Activated T-cell treated with anti-CD3 and anti-CD28 coated beads for 48 hours (primary cell): ENCODE results near the gene CNTN5.

Experiments used
- DNase-seq: peaks from one replicate; pipeline ENCODE4 v3.0.0-alpha.2; 2020; ENCODE audit warnings: low read depth

The CNTN5 gene

DNA sequence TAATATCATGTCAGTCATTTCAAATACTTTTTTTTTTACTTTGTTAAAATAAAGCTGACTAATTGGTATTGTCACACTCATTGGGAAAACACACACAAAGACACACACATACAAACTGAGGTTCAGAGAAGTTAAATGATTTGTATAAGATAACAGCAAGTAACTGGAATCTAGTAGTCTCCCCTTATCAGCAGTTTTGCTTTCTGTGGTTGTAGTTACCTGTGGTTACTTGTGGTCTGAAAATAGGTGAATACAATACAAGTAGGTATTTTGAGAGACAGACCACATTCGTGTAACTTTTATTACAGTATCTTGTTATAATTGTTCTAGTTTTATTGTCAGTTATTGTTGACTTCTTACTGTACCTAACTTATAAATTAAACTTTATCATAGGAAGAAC is 610.9 kb downstream of the CNTN5 start:
- DNase-seq, result no peak

DNA sequence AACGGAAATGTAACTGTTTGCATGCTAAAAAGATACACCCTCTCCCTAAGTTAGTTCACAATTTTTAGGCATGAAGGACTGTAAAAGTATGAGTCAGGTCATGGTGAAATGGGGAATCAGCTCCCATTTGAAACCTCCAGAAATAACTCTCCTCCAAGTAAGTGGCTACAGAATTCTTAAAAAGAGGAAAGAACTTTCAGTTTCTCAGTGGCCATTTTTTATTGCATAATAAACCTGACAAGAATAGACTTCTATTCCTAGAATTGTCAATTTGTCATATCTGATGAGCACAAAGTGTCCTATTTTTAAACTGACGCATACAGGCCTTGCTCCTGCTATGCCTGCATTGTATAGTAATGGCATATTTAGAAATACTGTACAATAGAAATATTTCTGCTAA is 612.2 kb downstream of the CNTN5 start:
- DNase-seq, result no peak

GRCh38 chr11:99634581-99634980 is 613.8 kb downstream of the CNTN5 start:
- DNase-seq, result no peak

DNA sequence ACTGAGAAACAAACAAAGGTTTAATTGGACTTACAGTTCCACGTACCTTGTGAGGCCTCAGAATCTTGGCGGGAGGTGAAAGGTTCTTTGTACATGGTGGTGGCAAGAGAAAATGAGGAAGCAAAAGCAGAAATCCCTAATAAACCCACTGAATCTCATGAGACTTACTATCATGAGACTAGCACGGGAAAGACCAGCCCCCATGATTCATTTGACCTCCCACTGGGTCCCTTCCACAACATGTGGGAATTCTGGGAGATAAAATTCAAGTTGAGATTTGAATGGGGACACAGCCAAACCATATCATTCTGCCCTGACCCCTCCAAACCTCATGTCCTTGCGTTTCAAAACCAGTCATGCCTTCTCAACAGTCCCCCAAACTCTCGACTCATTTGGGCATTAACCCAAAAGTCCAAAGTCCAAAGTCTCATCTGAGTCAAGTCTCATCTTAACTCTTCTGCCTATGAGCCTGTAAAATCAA is 617.4 kb downstream of the CNTN5 start:
- DNase-seq, result no peak

GRCh38 chr11:99640671-99641070 is 619.9 kb downstream of the CNTN5 start:
- no peak for DNase-seq

DNA sequence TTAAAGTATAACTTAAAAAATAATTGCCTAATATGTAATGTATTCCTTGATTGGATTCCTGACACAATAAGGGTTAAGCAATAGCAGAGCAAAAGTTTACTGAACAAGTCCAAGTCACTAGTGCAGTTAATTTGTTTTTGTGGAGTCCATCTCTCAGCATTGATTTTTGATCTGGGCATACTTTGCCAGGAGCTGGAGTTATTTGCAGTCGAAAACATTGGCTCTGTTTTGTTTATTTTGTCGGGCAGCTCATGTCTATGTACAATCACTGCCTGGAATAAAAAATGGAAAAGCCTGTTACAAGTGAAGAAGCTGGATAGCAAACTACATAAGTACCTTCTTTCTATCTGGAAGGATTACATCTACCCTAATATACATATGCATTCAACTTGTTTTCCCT is 625.2 kb downstream of the CNTN5 start:
- DNase-seq, result no peak

GRCh38 chr11:99670067-99670676 is 649.4 kb downstream of the CNTN5 start:
- DNase-seq, result no peak

GRCh38 chr11:99671808-99672409 is 651.2 kb downstream of the CNTN5 start:
- no peak for DNase-seq

- no peak for DNase-seq
These were observed 655.5 kb downstream of the CNTN5 start for GRCh38 chr11:99676292-99676691.

DNA sequence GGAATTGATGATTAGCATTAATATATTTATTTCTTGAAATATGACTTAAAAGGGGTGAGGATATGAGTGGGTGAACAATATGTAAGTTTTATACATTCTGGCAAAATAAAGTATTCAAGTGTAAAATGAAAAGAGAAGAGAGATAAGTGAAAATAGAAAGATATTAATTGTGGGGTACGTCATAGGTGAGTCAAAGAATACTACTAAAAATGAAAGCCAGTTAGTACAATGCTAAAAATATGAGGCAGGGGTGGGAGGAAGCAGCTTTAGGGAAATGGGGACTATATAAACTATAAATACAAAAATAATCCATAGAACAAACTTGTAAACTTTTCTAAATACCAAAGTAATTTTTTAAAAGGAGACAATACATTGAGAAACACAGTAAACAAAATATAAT is 661.4 kb downstream of the CNTN5 start:
- DNase-seq, result no peak

DNA sequence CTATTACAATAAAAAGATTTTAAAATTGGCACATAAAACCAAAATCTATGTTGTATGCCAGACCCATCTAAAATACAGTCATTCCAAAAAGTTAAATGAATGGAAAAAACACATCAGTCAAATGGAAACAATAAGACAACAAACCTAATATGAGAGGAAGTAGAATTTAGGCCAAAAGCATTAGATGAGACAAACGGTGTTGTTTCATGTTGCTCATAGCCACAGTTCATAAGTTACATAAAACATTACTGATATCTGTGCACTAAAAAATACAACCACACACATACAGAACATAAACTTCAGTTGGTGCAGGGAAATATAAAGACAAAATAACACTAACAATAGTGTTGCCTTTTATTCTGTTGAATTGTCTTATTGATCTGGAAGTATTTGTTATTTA is 661.9 kb downstream of the CNTN5 start:
- DNase-seq, result no peak

GRCh38 chr11:99683933-99684332 is 663.2 kb downstream of the CNTN5 start:
- no peak for DNase-seq

DNA sequence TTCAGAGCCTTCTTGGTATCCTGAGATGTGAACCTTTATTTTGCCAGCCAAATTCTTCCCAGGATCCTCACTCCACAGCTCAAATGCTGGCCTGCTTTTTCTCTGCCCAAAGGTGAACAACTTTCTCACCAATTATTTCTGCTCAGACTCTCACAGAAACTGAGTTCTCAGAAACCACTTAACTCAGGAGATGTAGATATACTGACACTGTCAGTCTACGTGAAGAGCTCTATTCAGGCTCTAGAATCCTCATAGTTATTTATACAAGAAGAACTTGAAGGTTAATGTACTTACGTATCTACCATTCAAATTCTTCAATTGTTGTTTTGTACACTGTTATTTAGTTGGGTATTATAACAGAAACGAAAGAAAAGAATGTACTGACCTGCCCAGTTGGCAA is 666.1 kb downstream of the CNTN5 start:
- DNase-seq, result no peak

DNA sequence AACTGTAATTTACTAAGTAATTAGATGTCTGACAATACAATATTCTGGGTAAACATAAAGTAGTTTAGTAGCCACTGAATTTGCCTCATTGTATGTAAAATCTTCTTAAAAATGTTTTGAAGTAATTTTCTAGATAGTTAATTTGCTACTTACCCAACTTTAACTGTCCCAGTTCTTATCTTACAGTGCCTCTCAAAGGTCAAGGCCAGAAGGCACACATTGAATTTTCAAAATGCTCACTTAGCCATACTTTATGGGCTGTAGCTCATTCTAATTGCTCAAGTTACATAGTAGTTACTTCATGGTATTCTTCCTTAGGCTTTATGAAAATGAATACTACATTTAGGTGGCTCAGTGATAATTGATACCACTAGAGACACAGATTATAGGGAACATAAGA is 666.6 kb downstream of the CNTN5 start:
- no peak for DNase-seq

DNA sequence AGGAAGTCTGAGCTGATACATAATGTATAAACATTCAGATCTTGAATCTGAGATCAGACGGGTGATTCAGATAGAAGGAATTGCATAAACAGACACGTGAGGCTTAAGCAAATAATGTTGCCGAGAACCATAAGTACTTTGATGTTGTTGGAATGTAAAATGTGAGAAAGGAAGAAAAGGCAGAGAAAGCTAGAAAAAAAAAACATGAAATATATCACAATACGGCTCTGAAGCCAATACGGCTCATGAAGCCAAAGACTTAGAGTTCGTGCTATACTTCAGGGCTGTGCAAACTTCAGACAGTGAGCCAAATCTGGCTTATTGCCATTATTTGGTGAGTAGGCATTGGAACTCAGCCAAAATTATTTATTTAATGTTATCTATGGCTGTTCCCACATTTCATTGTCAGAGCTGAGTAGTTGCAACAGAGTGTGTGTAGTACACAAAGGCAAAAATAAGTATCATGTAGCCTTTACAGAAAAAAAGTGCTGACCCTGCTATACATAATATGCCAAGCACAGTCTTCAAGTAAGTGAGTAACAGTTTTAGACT is 673.3 kb downstream of the CNTN5 start:
- DNase-seq, result no peak

DNA sequence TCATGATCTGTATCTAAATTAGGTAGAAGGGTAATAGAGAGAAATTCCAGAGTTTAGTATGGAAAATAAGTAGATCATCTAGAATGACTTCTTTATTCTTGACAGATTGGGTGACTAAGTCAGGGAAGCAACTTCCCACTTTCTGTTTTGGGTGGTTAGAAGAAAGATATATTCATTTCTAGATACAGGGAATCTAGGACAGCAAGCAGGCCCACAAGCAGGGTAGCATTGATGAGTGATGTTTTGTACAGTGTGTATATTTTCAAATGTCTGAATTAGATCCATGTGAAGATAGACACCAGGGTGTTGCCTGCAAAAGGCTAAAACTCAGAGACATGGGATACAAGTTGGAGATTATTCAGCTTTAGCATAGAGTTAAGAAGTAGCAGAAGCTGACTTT is 674.4 kb downstream of the CNTN5 start:
- no peak for DNase-seq

- no peak for DNase-seq
These were observed 686.1 kb downstream of the CNTN5 start for GRCh38 chr11:99706848-99707247.

- DNase-seq, result no peak
These were observed 688.4 kb downstream of the CNTN5 start for GRCh38 chr11:99708928-99709672.

DNA sequence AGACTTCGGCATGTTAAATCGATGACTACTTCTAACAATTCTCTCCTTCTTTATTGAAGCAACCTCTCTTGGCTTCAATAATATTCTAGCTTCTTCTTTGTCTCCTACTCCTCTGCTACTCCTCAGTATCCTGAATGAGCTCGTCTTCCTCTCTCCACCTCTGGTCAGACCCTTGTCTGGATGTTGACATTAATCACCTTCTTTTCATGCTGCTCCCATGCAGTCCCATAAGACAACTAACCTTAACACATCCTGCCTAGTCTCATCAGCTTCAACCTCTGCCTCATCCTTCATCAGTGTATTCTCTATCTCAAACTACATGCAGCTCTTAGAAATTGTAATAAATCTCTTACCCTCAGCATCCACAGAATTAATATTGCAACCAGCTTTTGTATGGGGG is 695.6 kb downstream of the CNTN5 start:
- no peak for DNase-seq

DNA sequence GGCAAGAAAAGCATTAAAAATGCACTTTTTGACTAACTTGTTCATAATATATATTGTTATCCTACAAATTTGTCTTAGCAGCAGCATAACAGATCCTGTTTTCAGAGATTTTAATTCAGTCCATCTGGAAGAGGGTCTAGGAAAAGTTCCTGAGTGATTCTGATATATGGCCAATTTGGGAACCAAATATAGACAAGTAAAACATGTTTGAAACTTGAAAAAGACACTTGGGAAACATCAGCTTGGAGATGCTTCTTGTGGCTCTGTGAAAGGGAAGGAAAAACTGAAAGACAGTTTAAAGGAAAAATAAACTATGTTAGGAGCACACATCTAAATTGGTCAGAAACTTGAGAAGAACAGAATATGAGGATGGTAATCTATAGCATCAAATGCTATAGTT is 697.5 kb downstream of the CNTN5 start:
- no peak for DNase-seq

- no peak for DNase-seq
These were observed 718.8 kb downstream of the CNTN5 start for GRCh38 chr11:99739464-99740089.

DNA sequence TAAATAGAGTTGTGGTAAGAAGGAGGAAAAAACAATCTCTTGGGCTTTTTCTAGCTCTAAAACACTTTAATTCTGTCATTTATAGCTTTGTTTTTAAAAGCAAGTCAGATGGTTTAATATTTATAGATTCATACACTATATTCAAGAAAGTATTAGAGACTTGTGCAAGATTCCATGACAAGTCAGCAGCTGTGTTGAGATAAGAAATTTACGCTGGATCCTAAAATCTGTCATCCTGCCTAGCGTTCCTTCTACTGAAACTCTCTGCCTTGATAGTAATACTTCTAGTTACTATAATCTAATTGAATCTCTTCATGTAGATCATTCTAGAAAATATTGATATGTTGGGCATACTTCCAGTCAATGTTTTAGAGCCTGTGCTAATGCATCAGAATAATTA is 721.8 kb downstream of the CNTN5 start:
- DNase-seq, result no peak

GRCh38 chr11:99759787-99760186 is 739.0 kb downstream of the CNTN5 start:
- DNase-seq, result no peak
